Natural killer cell (primary cell): ENCODE data around the gene FBH1. TPM values are rescaled to one million over a fixed set of nuclear protein-coding genes. Genes with fewer than 3 reads are reported as not detected.

Experiments used
- ATAC-seq, 3 donors: fragments of 150-1000 bp in 2 of 3; fragments of 200-7000 bp in 1 of 3; cut with Tn5 transposase; 1 replicate in 1 of 3; 2 replicates in 2 of 3; pipeline ENCODE4 v1.10.0; 2021; ENCODE audit warnings: mild to moderate bottlenecking in 2 of 3, moderate library complexity in 2 of 3
- DNase-seq, 2 donors: peaks; one replicate each; pipeline versions ENCODE4 v3.0.0 to v3.0.0-alpha.2; 2013 to 2021; ENCODE audit warnings: mixed read lengths in 1 of 2
- H3K27ac ChIP-seq: one replicate; pipeline ENCODE4 v1.5.1; 2013; ENCODE audit warnings: mild to moderate bottlenecking, low read length
- H3K27me3 ChIP-seq: one replicate; pipeline ENCODE4 v1.6.1; 2013; ENCODE audit warnings: low read length; ENCODE audit not compliant: control insufficient read depth, insufficient read depth
- H3K36me3 ChIP-seq: one replicate; pipeline ENCODE4 v1.6.1; 2013; ENCODE audit warnings: low read length; ENCODE audit not compliant: control insufficient read depth, insufficient read depth
- H3K4me1 ChIP-seq: one replicate; pipeline ENCODE4 v1.6.1; 2013; ENCODE audit warnings: low read length; ENCODE audit not compliant: control insufficient read depth, insufficient read depth
- H3K4me3 ChIP-seq: one replicate; pipeline ENCODE4 v1.5.1; 2013; ENCODE audit warnings: low read length
- H3K9me3 ChIP-seq: one replicate; pipeline ENCODE4 v1.6.1; 2013; ENCODE audit warnings: low read length; ENCODE audit not compliant: control insufficient read depth, insufficient read depth
- H3K27ac Mint-ChIP-seq, 2 donors: one replicate each; pipeline ENCODE4 v1.8.0; 2022; ENCODE audit warnings: mild to moderate bottlenecking in 2 of 2, mixed read lengths in 2 of 2, moderate library complexity in 1 of 2
- H3K27me3 Mint-ChIP-seq, 2 donors: one replicate each; pipeline ENCODE4 v1.8.0; 2022; ENCODE audit warnings: low read depth in 2 of 2, mixed read lengths in 2 of 2
- H3K36me3 Mint-ChIP-seq: one replicate; pipeline ENCODE4 v1.8.0; 2022; ENCODE audit warnings: mixed read lengths
- H3K4me1 Mint-ChIP-seq, 2 donors: one replicate each; pipeline ENCODE4 v1.8.0; 2022; ENCODE audit warnings: mixed read lengths in 2 of 2
- H3K4me3 Mint-ChIP-seq: one replicate; pipeline ENCODE4 v1.8.0; 2022; ENCODE audit warnings: mild to moderate bottlenecking, moderate library complexity, mixed read lengths
- H3K9me3 Mint-ChIP-seq, 2 donors: one replicate each; pipeline ENCODE4 v1.8.0; 2022; ENCODE audit warnings: mixed read lengths in 2 of 2
- WGBS: methylation state at CpG from one replicate; pipeline ENCODE4 v1.1.7; 2013; ENCODE audit warnings: missing lambda C conversion rate; ENCODE audit not compliant: insufficient coverage; 5-methylcytosine and 5-hydroxymethylcytosine counted together
- intact Hi-C: fragments of 100-400 bp; cut with micrococcal nuclease; formaldehyde crosslinking; loops from one replicate; pipeline ENCODE4 v1.14.2; 2022
- total RNA-seq, 4 donors: library from RNA; stranded (reverse); fragments of 120-200 nt in 1 of 4; gene quantifications; one replicate each; pipeline versions ENCODE4 v1.2.3 to v1.2.4, GENCODE V29; 2013 to 2022
- TF ChIP-seq, protein P1 (sequence below): fragments of 200-600 bp; IDR thresholded peaks from one replicate; pipeline ENCODE4 v1.8.0; 2022; ENCODE audit warnings: antibody characterized with exemption

FBH1 gene
- total RNA-seq, 3 donors from 2014 or later (not counting 1 experiment from before 2014, with no cell fraction given), result 49.3 to 64.9 (median 62.7) TPM

DNA sequence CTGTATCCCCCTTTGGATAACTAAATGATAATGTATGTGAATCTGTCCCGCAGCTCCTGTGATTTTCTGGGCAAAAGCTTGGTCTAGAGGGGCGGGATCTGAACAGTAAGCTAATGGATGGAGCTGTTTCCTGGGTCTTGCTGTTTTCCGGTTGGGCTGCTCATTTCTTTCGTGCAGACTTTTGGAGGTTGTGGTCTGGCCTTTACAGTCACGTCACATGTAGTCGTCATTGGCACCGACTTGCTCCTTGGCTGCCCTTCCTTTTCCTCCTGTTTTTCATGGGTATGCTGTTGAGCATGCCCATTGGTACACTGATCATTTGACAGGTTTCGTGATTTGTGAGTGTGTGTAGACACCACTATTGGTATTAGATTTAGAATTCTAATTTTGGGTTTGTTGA lies 2.0 kb downstream of the FBH1 start:
- Mint-ChIP-seq H3K36me3 (no peaks in the 10 kb centered on the region), H3K27me3 (no peaks in the 10 kb centered on the region), H3K4me1 (peaks cover 48 to 62% of the 10 kb centered on the region in 2 donors), H3K27ac (peak overlapping the region in 1 of 2 donors; percentile 28), H3K9me3 (no peaks in the 10 kb centered on the region), H3K4me3 (peak overlapping the region; percentile 66)
- H3K27me3 ChIP-seq, result no peaks in the 10 kb centered on the region
- H3K4me3 ChIP-seq, result no peak overlapping the region
- TF ChIP-seq, protein P1, sequence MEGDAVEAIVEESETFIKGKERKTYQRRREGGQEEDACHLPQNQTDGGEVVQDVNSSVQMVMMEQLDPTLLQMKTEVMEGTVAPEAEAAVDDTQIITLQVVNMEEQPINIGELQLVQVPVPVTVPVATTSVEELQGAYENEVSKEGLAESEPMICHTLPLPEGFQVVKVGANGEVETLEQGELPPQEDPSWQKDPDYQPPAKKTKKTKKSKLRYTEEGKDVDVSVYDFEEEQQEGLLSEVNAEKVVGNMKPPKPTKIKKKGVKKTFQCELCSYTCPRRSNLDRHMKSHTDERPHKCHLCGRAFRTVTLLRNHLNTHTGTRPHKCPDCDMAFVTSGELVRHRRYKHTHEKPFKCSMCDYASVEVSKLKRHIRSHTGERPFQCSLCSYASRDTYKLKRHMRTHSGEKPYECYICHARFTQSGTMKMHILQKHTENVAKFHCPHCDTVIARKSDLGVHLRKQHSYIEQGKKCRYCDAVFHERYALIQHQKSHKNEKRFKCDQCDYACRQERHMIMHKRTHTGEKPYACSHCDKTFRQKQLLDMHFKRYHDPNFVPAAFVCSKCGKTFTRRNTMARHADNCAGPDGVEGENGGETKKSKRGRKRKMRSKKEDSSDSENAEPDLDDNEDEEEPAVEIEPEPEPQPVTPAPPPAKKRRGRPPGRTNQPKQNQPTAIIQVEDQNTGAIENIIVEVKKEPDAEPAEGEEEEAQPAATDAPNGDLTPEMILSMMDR, result no peak
- WGBS, result 94% methylated on average over 6 of the region's 8 CpGs
- peaks cover 35% of the 10 kb centered on the region for H3K4me1 ChIP-seq
- no peaks in the 10 kb centered on the region for H3K9me3 ChIP-seq
- intact Hi-C loops, result no loop called here
- ATAC-seq (no peak), DNase-seq (peak in 1 of 2 donors; percentile 22)
- H3K27ac ChIP-seq, result no peak overlapping the region
- H3K36me3 ChIP-seq, result peaks cover 17% of the 10 kb centered on the region

DNA sequence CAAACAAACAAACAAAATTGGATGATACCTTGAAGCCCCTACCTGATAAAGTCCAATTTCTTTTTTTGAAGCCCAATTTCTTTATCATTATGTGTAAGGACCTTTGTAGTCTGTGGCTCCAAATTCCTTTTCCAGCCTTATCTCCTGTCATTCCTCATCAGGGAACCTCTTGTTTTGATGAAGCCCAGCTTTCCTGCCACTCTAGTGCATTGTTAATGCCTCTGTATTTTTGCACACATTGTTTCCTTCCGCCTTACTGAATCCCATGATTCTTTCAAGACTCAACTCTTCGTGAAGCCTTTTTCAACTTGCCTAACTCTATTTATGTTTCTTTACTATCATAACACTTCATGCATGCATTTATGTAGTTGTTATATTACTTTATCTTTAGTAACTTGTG lies 3.3 kb downstream of the FBH1 start:
- TF ChIP-seq, protein P1, result no peak
- no peak for DNase-seq
- H3K27ac Mint-ChIP-seq, result no peak overlapping the region
- no peaks in the 10 kb centered on the region for H3K36me3 Mint-ChIP-seq
- intact Hi-C loops, result no loop called here
- no peak overlapping the region for H3K27ac ChIP-seq
- H3K4me1 Mint-ChIP-seq, result peaks cover 55 to 65% of the 10 kb centered on the region in 2 donors
- peaks cover 30% of the 10 kb centered on the region for H3K4me1 ChIP-seq
- WGBS, result 100% methylated on average over 2 of the region's 2 CpGs
- H3K9me3 ChIP-seq, result peaks cover 5% of the 10 kb centered on the region
- H3K4me3 ChIP-seq, result no peak overlapping the region
- peak overlapping the region; percentile 1 for H3K4me3 Mint-ChIP-seq
- no peaks in the 10 kb centered on the region for H3K27me3 Mint-ChIP-seq
- no peak for ATAC-seq
- no peaks in the 10 kb centered on the region for H3K27me3 ChIP-seq
- H3K36me3 ChIP-seq, result peaks cover 17% of the 10 kb centered on the region
- H3K9me3 Mint-ChIP-seq, result no peaks in the 10 kb centered on the region

DNA sequence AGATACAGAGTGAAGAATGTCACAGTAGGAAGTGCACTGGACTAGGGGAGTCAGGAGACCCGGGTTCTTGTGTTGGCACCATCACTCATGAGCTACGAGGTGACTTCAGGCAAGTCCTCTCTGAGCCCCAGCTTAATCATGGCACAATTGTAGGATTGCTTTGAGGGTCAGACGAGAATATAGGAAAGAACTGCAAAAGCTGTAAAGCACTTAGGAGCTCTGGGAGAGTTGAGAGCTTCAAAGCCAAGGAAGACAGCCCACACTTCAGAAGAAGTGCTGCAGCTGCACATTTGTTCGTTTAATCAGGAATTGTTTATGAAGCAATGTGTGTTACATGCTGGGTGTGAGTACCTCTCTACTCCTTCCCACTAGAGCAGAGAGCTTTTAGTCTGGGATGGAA lies 4.4 kb downstream of the FBH1 start:
- intact Hi-C loops, result no loop called here

More for the DNA sequence above, 4.4 kb downstream of the FBH1 start:
- no peaks in the 10 kb centered on the region for H3K27me3 Mint-ChIP-seq
- no peaks in the 10 kb centered on the region for H3K36me3 Mint-ChIP-seq
- H3K4me3 Mint-ChIP-seq, result no peak overlapping the region
- TF ChIP-seq, protein P1, result no peak
- peaks cover 17% of the 10 kb centered on the region for H3K36me3 ChIP-seq
- ATAC-seq, result no peak
- no peaks in the 10 kb centered on the region for H3K27me3 ChIP-seq
- H3K9me3 ChIP-seq, result peaks cover 5% of the 10 kb centered on the region
- DNase-seq, result no peak
- H3K27ac Mint-ChIP-seq, result peak overlapping the region in 1 of 2 donors; percentile 28
- 93% methylated on average over 3 of the region's 4 CpGs for WGBS
- H3K4me1 Mint-ChIP-seq, result peaks cover 49 to 59% of the 10 kb centered on the region in 2 donors
- H3K9me3 Mint-ChIP-seq, result no peaks in the 10 kb centered on the region
- no peak overlapping the region for H3K27ac ChIP-seq
- H3K4me3 ChIP-seq, result no peak overlapping the region
- peaks cover 24% of the 10 kb centered on the region for H3K4me1 ChIP-seq
